GM21825 (cell line): ENCODE measurements around the gene VGLL4.
"Not testable (repeated sequence)": the region's sequence is repeated elsewhere in the genome, so short reads cannot be mapped to it uniquely, and the experiment has no call there.

Experiments used
- ATAC-seq: cut with Tn5 transposase; IDR thresholded peaks from one replicate; pipeline ENCODE4 v1.9.1; 2021; ENCODE audit warnings: mild to moderate bottlenecking, moderate library complexity; ENCODE audit not compliant: unreplicated experiment

The VGLL4 gene, protein sequence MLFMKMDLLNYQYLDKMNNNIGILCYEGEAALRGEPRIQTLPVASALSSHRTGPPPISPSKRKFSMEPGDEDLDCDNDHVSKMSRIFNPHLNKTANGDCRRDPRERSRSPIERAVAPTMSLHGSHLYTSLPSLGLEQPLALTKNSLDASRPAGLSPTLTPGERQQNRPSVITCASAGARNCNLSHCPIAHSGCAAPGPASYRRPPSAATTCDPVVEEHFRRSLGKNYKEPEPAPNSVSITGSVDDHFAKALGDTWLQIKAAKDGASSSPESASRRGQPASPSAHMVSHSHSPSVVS

DNA sequence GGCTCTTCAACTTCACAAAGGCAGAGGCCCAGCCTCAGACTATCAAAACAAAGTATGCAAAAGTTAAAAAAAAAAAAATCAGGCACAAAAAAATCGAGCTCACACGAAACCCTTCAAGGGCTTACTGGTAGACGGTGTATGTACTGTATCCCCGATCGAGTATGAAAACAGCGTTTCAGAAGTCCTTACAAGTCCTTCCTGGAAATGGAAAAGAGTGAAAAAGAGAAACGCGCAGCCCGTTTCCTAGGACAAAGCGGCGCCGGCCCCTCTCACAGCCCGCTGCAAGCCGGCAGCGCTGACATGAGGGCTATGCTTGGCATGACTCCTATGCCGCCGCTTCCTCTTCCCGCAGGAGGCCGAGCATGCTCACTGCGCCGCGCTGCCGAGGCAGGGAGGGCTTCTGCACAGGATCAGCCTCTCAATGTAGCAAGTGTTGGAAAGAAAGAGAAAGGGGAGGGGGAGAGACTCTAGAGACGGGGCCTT is at the start of gene VGLL4:
VGLL4 (minus strand) TSS at position 311 of the 483 bp plus-strand sequence. CDS start 397 bp downstream, outside the sequence.
- peak; percentile 66 for ATAC-seq

DNA sequence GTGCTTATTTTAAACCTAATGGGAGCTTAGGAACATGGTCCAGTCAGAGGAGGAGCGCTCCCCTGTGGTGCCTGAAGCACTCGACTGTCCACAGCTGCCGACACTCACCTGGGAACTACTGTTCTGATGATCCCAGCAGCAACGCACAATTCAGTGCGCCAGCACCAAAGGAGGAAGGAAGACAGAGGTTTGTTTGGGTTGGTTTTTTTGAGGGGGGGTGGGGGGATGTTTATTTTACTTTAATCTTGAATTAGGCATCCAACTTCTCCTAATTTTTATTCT is 48.8 kb upstream of the VGLL4 start:
- ATAC-seq = no peak

DNA sequence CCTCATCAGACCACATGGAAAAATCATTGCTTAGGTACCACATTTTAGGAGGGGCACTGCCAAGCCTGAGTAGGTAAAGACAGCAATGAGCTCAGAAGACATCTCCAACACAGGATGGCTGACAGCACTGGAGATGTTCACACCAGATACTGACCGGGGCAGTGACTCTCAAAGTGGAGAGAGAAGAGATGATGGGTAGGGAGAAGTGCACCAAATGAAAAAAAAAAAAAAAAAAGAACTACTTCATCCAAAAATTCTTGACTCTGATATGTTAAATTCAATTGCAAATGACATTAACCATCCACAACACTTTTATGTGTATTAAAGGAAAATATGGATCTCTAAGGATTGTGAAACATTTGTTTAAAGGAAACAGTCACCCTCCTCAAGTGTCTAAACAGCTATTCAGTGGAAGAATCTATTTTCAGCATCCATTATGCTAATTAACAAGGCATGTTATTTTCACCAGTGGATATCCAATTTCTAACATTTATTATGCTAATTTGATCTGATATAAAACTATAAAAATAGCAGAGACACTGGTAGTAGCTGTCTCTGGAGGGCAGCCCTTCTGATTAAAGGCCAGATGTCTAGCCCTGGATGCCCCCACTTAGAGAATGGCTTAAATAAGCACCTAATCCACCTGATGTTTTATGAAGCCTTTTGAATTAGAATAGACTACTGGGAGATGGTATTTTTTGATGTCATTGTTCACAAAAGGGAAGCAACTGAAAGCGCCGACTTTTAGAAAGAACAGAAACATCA is 48.2 kb upstream of the VGLL4 start:
- ATAC-seq = no peak

DNA sequence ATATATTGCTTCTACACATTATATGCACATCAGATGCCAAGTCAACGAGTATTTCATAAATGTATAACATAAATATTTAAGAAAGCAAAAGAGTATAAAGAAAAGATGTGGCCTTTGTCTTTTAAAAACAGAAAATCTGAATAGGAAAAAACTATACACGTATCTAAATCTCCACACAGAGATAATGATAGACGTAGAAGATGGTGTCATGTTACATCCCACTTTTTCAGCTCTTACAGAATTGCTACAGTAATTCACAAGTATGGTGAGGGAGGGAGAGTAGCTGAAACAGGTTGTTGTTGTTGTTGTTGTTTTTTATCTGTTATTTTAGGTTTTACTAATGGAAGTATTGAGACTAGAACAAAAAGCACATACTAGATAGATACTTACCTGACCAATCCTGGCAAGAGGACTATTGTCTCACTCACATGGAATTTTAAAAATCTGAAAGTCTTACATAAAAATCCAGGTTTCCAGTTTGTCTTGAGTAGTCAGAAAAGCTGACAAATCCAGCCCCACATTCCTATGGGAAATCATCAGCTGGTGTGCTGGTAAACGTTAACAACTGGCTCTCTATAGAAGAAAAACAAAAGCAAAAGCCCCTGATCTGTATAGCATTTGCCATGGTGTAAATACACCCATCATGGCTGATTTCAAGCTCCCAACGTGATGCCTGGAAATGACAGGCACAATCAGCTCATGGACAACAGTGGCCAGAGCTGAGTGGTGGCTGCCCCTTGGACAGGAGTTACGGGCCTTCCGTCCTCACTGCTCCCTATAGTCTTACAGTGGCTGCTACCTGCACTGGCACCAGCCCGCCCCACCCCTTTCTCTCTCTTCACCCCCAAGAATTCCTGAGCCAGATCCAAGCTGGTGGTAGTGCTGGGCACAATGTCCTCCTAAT is 47.4 kb upstream of the VGLL4 start:
- ATAC-seq = no peak

DNA sequence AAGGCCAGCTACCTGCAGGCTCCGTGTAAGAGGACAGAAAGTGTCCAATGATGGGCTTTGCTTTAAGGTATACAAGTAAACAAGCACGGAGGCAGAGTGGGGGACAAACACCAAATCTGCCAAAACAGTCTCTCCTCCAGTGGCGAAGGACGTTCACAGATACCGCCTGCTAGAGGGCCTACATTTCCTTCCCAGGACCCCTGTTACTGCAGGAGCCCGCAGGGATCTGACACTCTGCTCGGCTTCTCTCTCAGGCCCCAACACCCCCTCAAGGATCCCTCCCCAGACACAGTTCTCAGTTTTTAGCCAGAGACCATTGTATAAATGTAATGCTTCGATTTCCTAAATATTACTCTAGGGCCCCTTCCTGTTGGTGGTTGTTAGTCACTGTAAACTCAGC is 46.0 kb upstream of the VGLL4 start:
- ATAC-seq = no peak

DNA sequence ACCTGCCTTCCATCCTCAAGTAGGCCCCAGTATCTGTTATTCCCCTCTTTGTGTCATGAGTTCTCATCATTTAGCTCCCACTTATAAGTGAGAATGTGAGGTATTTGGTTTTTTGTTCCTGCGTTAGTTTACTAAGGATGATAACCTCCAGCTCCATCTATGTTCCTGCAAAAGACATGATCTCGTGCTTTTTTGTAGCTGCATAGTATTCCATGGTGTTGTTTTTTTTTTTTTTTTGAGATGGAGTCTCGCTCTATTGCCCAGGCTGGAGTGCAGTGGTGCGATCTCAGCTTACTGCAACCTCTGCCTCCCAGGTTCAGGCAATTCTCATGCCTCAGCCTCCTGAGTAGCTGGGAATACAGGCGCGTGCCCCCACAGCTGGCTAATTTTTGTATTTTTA is 41.3 kb upstream of the VGLL4 start:
- not testable (repeated sequence) for ATAC-seq

DNA sequence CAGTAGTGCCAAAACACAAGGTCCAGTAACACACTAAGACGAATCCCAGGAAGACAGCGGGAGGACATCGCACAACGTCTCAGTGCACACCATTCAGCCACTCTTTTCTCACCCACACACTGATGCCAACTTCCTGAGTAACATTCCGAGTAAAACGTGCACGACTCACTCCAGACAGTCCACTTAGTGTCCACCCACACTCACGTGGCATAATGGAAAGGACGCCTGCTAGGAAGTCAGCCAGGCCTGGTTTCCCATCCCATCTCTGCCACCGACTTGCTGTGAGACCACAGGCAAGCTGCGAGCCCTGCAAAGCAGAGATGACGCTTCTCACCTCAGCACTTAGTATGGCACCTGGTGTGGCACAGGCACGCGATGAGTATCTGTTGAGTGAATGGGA is 36.8 kb upstream of the VGLL4 start:
- no peak for ATAC-seq

DNA sequence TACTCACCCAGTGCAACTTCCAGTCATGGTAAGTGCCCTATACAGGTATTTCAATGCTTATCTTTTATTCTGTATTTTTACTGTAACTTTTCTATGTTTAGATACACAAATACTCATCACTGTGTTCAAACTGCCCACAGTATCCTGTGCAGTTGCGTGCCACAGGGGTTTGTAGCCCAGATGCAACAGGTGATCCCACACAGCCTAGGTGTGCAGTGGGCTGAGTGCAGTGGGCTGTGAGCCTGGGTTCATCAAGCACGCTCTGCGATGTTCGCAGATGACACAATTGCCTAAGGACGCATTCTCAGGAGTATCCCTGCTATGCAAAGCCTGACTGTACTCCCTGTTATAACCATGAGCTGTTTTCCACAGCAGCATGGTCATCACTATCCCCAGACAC is 36.2 kb upstream of the VGLL4 start:
- ATAC-seq = no peak

DNA sequence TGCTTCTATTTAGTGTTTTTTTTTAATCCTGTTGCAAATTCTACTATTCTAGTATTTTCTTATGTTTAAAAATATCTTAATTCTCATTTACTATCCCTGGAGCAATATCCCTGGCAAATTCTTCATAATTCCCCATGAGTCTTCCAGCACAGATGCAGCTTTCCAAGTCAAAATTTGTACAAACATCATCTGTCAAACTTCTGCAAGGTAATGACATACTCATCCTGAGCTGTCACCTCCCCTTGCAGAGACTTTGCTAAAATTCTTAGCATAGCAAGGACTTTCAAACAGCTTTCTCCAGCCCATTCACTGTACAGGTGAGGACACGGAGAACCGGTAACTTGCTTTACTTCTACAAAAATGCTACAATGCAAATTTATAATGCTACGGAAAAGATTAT is 28.6 kb upstream of the VGLL4 start:
- ATAC-seq = no peak

DNA sequence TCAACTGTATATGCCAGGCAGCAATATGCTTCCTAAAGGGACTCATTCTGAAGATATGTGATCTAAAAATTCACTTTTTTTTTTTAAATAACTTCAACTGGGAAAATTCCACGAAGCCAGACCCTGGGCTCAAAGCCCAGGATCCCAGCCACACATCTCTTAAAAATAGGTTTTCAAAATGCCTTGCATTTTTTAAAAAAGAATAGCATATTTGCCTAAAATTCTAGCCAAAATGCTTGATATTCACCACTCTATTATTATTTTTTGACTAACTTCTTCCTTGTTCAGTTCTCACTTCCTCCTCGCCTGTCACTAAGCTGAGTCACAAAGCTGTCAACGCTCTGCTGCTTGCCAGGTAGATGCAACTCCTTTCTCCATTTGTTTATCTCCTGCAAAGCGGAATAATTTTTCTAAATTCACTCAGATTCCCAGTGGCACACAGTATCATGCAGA is 28.0 kb upstream of the VGLL4 start:
- ATAC-seq = peak; percentile 74

DNA sequence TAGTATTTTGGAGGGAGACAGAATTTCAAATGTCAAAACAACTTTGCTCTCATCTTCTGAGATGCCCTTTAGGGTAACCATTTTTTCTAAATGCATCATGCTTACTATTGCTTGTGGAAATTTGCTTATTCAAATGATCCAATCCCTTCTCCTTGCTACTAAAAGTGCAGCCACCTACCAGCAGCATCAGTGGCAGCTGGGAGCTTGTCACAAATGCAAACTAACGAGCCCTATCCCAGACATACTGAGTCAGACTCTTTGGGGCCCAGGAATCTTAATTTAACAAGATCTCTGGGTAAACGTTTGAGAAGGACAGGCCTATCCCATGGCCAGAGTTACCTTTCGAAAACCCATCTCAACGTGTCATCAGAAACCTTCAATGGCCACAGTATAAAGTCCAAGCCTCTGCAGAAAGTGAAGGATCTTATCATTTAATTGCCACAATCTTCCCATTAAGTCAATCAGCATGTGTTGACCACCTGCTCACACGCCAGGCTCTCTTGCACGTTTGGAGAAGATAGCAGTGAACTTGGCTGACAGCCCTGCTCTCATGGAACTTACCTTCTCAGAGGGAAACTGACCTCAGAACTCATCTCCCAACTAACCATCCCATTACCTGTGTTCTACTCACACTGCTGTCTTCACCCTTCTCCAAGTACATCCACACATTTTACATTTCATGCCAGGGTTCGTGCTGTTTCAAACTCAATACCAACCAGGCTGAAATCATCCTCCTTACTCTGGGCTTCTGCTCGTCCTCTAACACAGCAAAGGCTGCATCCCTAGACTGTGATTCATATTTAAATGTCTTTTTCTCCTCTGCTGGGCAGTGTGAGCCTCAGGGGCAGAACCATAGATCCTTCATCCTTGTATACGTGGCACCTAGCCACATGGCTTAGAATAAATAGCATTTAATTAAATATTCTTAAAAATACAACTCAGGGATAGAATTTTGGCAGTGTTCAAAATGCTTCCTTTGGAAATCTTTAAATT is 24.8 kb upstream of the VGLL4 start:
- no peak for ATAC-seq

DNA sequence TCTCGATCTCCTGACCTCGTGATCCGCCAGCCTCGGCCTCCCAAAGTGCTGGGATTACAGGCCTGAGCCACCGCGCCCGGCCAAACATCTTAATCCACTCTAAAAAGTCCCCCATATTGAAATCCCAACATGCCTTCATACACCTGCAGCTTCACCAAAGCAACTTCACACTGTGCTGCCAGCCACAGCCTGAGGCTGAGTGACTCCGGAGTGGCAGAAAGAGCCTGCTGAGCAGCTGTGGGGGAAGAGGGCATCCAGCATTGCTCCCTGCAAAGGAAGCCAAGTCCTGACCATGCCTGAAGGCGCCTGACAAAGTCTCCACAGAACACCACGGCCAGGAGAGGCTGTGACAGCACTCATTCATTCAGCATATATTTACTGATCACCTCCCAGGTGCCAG is 21.6 kb upstream of the VGLL4 start:
- ATAC-seq = no peak

DNA sequence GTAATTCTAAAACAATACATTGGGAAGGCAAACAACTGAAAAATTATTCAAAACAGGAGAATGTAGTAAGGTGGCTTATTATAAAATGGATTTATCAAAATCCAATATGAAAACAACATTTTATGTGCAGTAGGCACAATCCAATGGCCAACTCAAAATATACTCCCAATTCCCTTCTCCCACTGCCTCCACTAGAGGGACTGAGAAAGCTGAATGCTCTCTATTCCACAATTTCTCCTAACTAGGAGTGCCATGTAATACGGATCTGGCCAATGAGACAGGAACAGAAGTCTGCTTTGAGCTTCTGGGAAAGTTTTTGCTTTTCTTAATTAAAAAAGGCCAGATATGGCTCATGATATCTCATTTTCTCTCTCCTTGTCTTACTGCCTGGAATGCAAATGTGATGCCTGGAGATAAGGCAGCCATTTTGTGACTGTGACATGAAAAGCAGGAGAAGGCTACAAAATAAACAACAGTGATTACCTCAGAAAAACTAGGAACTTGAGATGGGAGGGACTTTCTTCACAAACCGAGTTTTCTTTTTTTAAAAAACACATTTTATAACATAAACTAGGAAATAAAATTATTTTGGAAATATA is 18.8 kb upstream of the VGLL4 start:
- ATAC-seq = no peak

DNA sequence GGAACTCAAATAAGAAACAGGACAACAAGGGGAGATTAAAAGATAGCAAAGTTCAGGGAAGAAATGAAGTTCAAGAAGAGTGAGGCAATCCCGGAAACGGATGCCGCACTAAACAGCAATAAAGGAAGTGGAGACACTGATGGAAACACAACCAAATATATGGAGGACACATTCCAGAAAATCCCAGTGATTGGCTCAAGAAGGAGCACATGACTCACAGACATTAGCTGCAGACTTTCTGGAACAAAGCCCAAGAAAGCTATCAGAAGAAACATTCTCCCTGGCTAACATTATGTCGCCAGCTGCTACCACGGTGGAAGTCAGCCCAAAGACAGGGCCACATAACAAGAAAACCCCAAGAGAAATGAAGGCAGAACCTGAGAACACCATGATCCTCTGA is 18.1 kb upstream of the VGLL4 start:
- ATAC-seq = no peak

DNA sequence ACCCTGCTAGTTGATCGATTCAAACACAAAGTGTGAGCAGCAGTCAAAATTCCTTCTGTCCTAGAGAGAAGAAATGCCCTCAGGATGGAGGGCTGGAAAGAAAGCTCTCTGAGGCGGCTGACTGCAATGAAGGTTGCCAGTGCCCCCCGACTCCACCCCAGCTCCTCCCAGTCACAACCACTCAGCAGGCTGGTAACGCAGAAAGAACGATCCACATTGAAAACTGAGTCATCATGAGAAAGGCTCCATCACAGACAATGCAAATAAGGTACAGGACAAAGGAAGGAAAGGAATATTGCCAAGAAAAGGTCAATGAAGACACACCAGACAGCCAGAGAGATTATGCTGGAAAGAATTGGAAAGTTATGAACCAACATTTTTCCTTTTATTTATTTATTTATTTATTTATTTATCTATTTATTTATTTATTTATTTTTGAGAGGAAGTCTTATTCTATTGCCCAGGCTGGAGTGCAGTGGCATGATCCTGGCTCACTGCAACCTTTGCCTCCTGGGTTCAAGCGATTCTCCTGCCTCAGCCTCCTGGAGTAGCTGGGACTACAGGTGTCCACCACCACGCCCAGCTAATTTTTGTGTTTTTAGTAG is 17.4 kb upstream of the VGLL4 start:
- ATAC-seq = no peak

DNA sequence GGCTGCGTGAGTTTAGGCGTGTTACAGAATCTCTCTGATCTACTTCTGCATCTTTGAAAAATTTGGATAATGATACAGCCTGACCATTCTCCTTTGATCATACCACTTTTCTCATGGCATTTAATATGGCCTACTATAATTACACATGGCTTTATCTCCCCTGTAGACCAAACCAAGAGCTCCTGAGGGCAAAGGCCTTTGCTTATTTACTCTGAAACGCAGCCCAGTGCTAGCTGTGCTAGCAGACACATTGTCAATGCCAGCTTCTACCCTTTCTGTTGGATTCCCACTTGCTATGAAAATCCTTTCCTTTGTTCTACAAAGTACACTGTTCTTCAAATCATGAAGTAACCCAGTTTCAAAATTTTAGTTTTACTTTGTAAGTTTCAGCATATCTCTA is 16.5 kb upstream of the VGLL4 start:
- no peak for ATAC-seq

DNA sequence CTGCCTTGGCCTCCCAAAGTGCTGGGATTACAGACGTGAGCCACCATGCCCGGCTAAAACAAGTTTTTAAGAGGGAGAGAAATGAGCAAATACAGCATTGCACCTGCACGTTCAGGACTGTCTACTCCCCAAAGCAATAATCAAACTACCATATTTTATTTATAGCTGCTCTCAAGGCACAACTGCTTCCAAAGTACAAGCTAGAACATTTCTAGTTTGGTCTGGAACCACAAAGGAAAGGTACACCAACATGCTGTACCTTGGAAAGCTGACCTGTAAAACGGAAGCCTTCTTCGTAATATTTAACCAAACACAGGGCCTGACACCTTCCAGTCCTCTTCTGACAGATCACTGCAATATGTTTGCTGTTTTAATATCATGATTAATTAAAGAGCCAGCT is 14.5 kb upstream of the VGLL4 start:
- no peak for ATAC-seq

DNA sequence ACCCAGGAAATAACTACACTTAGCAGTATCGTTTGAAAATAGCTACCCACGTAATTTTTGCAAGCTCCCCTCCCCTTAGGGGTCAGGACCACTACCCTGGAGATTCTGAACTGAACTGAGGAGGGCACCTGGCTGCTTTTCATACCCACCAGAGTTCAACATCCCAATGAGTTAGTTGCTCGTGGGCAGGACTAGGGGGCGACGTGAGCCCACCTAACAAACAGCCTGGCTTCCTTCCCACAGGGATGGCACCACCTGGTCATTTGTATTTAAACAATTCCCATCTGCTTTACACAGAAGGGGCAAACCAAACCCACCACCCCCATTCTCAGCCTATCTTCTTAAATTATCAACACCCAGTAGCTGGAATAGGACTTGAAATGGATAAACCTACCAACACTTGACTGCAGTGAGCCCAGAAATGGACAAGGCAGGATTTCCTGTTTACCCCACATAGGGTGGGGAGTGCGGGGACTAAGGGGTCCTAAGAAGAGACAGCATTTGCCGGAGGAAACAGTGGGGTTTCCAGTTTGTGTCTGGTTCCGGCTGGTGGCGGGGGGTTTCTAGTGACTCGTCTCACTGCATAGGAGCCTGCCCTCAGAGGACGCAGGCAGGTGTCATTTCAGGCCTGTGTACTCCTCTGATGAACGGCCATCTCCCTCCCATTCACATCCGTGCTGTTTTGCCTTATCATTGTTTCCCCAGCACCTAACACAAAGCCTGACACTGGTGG is 11.6 kb upstream of the VGLL4 start:
- ATAC-seq = no peak

DNA sequence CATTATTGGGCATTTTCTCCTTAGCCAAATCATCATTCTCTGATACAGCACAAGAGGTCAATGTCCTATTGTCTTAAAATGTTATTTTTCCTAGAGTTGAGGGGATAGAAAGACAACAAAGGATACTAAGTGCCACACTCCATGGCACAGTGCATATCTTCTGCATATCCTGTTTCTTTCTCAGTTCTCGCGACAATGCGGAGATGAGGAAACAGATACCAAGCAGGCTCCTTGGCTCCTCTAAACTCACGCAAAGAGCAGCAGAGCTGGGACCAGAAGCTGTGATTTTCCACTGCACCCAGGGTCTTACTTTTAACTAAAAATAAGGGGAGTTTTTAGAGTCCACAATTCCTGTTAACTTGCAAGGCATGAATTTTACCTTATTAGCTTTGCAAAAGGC is 10.5 kb upstream of the VGLL4 start:
- no peak for ATAC-seq
